Left ventricle myocardium inferior (tissue), 1 donor: ENCODE measurements around the gene B3GALT6. TPM values are rescaled to one million over a fixed set of nuclear protein-coding genes. Genes with fewer than 3 reads are reported as not detected.

Source experiments
- DNase-seq: peaks from one replicate; pipeline ENCODE4 v3.0.0-alpha.2; 2020
- H3K27ac ChIP-seq: fragments of 200-600 bp; replicated peaks from 2 replicates; pipeline ENCODE4 v1.8.0; 2021
- H3K27me3 ChIP-seq: fragments of 200-600 bp; 2 replicates; pipeline ENCODE4 v1.8.0; 2021; ENCODE audit warnings: low read depth
- H3K36me3 ChIP-seq: fragments of 200-600 bp; 2 replicates; pipeline ENCODE4 v1.8.0; 2021
- H3K4me1 ChIP-seq: fragments of 200-600 bp; 2 replicates; pipeline ENCODE4 v1.8.0; 2021
- H3K4me3 ChIP-seq: fragments of 200-600 bp; 2 replicates; pipeline ENCODE4 v1.8.0; 2021; ENCODE audit warnings: mild to moderate bottlenecking, moderate library complexity
- H3K9me3 ChIP-seq: fragments of 200-600 bp; replicated peaks from 2 replicates; pipeline ENCODE4 v1.8.0; 2021
- CTCF ChIP-seq: fragments of 200-600 bp; IDR thresholded peaks from 2 replicates; pipeline ENCODE4 v1.8.0; 2021; ENCODE audit warnings: antibody characterized with exemption, mild to moderate bottlenecking, borderline replicate concordance
- intact Hi-C: fragments of 100-400 bp; cut with micrococcal nuclease; formaldehyde crosslinking; loops from one replicate; pipeline ENCODE4 v1.11.0; 2022
- long read RNA-seq: library from polyadenylated mRNA; unstranded; transcript quantifications from one replicate; pipeline ENCODE4 v2.0.0, GENCODE V29; 2021
- total RNA-seq: library from RNA; stranded (reverse); fragmentation: NEBNext Ultra II Directional; extraction: Animal tissue kit (Norgen Biotek cat#: 25700); gene quantifications from one replicate; pipeline ENCODE4 v1.2.1, GENCODE V29; 2021
- donor health status: DM: no; HTN: yes; CAD: no; lungs with severe emphysema.

B3GALT6 gene
- total RNA-seq, result 7.9 TPM
- long read RNA-seq, transcript B3GALT6-202 (1 exons, 2,816 nt), result major isoform, 30 of 57 reads
- long read RNA-seq, transcript B3GALT6-201 (1 exons, 2,783 nt), result minor isoform, 27 of 57 reads
- long read RNA-seq, partial matches to known transcripts, result 0 of 57 reads
- long read RNA-seq, other reads (novel, unspliced or antisense), result 0 of 57 reads

DNA sequence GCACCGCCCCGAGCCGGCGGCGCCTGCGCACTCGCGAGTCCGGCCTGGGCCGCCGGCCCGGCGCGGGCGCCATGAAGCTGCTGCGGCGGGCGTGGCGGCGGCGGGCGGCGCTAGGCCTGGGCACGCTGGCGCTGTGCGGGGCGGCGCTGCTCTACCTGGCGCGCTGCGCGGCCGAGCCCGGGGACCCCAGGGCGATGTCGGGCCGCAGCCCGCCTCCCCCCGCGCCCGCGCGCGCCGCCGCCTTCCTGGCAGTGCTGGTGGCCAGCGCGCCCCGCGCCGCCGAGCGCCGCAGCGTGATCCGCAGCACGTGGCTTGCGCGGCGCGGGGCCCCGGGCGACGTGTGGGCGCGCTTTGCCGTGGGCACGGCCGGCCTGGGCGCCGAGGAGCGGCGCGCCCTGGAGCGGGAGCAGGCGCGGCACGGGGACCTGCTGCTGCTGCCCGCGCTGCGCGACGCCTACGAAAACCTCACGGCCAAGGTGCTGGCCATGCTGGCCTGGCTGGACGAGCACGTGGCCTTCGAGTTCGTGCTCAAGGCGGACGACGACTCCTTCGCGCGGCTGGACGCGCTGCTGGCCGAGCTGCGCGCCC is at the start of gene B3GALT6:
TSS of gene B3GALT6 (plus strand) at position 30 of the 588 bp plus-strand sequence. CDS start at position 72, 42 bp downstream.
- H3K4me1 ChIP-seq, result peaks cover 48% of the 10 kb centered on the region
- peaks cover 3% of the 10 kb centered on the region for H3K27me3 ChIP-seq
- H3K9me3 ChIP-seq, result no peaks in the 10 kb centered on the region
- peak within 1 kb of the TSS; percentile 96 for H3K27ac ChIP-seq
- peaks cover 20% of the 10 kb centered on the region for H3K36me3 ChIP-seq
- H3K4me3 ChIP-seq, result peak within 1 kb of the TSS; percentile 96
- no peak for DNase-seq
- intact Hi-C loops, result no loop called here
- no peak for TF ChIP-seq CTCF

GRCh38 chr1:1182491-1183220 is 49.4 kb upstream of the B3GALT6 start:
- Histone ChIP-seq H3K27me3 (peaks cover 57% of the 10 kb centered on the region), H3K4me3 (peak overlapping the region; percentile 50), H3K36me3 (no peaks in the 10 kb centered on the region), H3K4me1 (peaks cover 13% of the 10 kb centered on the region), H3K27ac (peak overlapping the region; percentile 38), H3K9me3 (peaks cover 2% of the 10 kb centered on the region)
- peak; percentile 14 for DNase-seq
- TF ChIP-seq CTCF, result no peak
- intact Hi-C loops, result no loop called here

GRCh38 chr1:1183221-1183747 is 48.8 kb upstream of the B3GALT6 start:
- peaks cover 17% of the 10 kb centered on the region for H3K4me1 ChIP-seq
- intact Hi-C loops, result no loop called here
- TF ChIP-seq CTCF, result no peak
- H3K4me3 ChIP-seq, result peak overlapping the region; percentile 50
- DNase-seq, result peak; percentile 13
- peak overlapping the region; percentile 38 for H3K27ac ChIP-seq
- H3K36me3 ChIP-seq, result no peaks in the 10 kb centered on the region
- H3K9me3 ChIP-seq, result peaks cover 6% of the 10 kb centered on the region
- peaks cover 51% of the 10 kb centered on the region for H3K27me3 ChIP-seq

DNA sequence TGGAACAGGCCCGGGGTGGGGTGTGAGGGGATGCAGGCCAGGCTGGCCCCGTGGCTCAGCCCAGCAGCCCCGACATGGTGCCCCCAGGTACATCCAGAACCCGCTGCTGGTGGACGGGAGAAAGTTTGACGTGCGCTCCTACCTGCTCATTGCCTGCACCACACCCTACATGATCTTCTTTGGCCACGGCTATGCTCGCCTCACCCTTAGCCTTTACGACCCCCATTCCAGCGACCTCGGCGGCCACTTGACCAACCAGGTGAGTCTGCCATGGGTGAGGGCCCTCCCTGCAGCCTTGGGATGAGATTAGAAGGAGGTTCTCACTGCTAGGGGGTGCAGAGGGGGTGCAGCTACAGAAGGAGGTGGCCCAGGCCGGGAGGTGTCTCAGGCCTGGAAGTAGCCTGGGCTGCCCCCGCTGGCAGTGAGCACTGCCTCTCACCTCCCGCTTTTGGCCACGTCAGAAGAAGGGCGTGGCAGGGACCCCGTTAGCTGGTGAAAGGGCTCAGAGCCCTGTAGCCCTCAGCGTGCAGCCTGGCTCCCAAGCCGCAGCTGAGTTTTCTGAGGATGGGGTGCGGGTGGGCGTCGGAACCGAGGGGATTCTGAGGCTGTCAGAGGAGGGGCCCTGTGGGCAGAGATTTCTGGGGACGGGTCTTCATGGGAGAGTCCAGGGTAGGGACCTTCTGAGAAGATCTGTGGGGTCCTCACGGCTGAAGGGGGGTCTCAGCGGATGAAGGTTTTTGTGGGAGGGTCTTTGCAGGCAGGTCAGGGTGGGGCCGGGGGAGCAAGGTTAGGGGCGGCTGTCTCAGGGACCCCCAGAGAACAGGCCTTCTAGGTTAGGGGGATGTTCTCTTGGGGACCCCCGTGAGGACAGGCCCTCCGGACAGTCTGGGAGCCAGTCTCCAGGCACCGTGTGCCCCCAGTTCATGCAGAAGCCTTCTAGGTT is 47.9 kb upstream of the B3GALT6 start:
- DNase-seq, result peak; percentile 5
- Histone ChIP-seq H3K27ac (no peak overlapping the region), H3K27me3 (peaks cover 43% of the 10 kb centered on the region), H3K36me3 (no peaks in the 10 kb centered on the region), H3K4me1 (peaks cover 19% of the 10 kb centered on the region), H3K9me3 (peaks cover 6% of the 10 kb centered on the region), H3K4me3 (no peak overlapping the region)
- TF ChIP-seq CTCF, result no peak
- intact Hi-C loops, result no loop called here

DNA sequence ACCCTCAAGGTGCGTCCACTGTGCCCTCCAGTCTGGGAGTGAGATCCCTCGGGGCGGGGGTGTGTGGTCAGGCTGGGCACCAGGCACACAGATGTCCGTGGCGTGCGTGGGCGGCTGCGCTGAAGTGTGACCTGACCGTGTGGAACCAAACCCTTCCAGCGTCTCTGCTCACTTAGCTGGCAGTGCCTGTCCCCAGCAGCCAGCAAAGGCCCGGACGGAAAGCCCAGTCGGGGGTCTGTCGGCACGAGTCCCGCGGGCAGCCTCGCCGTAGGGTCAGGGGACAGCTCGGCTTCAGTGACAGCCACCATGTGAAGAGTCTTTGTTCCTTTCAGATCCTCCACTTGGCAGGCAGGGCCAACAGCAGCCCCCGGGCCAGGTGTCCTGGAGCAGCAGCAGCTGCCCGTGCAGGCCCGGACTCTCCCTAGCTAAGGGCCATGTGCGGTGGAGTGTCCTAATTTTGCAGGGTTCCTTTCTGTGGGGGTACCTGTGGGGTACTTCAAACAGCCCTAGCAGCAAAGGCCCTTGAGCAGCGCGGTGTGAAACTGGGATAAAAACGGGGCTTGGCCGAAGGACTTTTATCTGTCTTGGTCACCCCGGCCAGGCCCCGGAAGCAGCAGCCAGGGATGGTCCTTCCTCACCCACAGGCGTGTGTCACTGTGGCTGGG is 46.8 kb upstream of the B3GALT6 start:
- Histone ChIP-seq H3K4me1 (peaks cover 19% of the 10 kb centered on the region), H3K4me3 (no peak overlapping the region), H3K27ac (no peak overlapping the region), H3K9me3 (peaks cover 6% of the 10 kb centered on the region), H3K36me3 (no peaks in the 10 kb centered on the region), H3K27me3 (peaks cover 32% of the 10 kb centered on the region)
- peak; percentile 6 for DNase-seq
- no peak for TF ChIP-seq CTCF
- intact Hi-C loops, result no loop called here
